Body of pancreas (tissue), 4 donors: Measurements from ENCODE around the gene SSBP1.

Experiments used
- POLR2A ChIP-seq, 3 donors: fragments of 450-650 bp; IDR thresholded peaks; one replicate each; pipeline ENCODE4 v1.6.1; 2016; ENCODE audit warnings: antibody characterized with exemption in 3 of 3, mild to moderate bottlenecking in 2 of 3
- TF ChIP-seq, protein P1 (sequence below), 7 experiments: fragments of 450-650 bp in 4 of 7; fragments of 200-600 bp in 3 of 7; sonication (generic) in 3 of 7; IDR thresholded peaks; one replicate each; pipeline ENCODE4 v1.5.1; 2016 to 2019; ENCODE audit warnings: antibody characterized with exemption in 7 of 7

DNA sequence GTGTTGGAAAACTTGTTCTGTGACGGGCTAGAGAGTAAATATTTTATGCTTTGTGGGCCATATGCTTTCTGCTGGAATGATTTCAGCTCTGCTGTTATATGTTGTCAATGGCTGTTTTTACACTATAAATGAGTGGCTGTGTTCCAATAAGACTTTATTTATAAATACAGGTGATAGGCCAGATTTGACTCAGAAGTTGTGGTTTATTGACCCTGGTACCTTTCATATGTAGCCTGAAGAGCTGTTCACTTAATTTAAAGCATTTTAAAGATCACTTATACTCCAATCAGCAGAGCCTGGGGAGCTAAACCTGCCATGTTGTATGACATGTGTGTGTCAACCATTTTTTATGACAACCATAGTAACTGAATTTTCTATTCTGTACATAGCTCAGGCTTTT lies 9.1 kb upstream of the SSBP1 start:
- no peak for TF ChIP-seq POLR2A (IDR thresholded peaks at IDR 0.05)
- TF ChIP-seq, protein P1, sequence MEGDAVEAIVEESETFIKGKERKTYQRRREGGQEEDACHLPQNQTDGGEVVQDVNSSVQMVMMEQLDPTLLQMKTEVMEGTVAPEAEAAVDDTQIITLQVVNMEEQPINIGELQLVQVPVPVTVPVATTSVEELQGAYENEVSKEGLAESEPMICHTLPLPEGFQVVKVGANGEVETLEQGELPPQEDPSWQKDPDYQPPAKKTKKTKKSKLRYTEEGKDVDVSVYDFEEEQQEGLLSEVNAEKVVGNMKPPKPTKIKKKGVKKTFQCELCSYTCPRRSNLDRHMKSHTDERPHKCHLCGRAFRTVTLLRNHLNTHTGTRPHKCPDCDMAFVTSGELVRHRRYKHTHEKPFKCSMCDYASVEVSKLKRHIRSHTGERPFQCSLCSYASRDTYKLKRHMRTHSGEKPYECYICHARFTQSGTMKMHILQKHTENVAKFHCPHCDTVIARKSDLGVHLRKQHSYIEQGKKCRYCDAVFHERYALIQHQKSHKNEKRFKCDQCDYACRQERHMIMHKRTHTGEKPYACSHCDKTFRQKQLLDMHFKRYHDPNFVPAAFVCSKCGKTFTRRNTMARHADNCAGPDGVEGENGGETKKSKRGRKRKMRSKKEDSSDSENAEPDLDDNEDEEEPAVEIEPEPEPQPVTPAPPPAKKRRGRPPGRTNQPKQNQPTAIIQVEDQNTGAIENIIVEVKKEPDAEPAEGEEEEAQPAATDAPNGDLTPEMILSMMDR (IDR thresholded peaks at IDR 0.05), result no peak
